H9 (cell line): ENCODE results near the gene PDE2A. TPM values are rescaled to one million over a fixed set of nuclear protein-coding genes. Genes with fewer than 3 reads are reported as not detected.

Experiments used
- DNase-seq: peaks from one replicate; pipeline ENCODE4 v3.0.0-alpha.2; 2017
- H2AFZ ChIP-seq: one replicate; pipeline ENCODE4 v1.6.1; 2013; ENCODE audit warnings: mild to moderate bottlenecking, low read length, control low read depth, moderate library complexity
- H2AK5ac ChIP-seq: 2 replicates; pipeline ENCODE4 v1.6.1; 2013; ENCODE audit warnings: low read length, control low read depth, mixed read lengths; ENCODE audit not compliant: insufficient read length
- H2BK120ac ChIP-seq: one replicate; pipeline ENCODE4 v1.6.1; 2013; ENCODE audit warnings: low read depth, mild to moderate bottlenecking, low read length, control low read depth, inconsistent platforms; ENCODE audit not compliant: poor library complexity, severe bottlenecking
- H2BK12ac ChIP-seq: 2 replicates; pipeline ENCODE4 v1.6.1; 2013; ENCODE audit warnings: low read length, control low read depth, mixed read lengths, low read depth; ENCODE audit not compliant: insufficient read length
- H2BK15ac ChIP-seq: 2 replicates; pipeline ENCODE4 v1.6.1; 2013; ENCODE audit warnings: low read depth, low read length, control low read depth
- H2BK20ac ChIP-seq: one replicate; pipeline ENCODE4 v1.6.1; 2013; ENCODE audit warnings: low read depth, mild to moderate bottlenecking, low read length, control low read depth, inconsistent platforms; ENCODE audit not compliant: poor library complexity, severe bottlenecking
- H2BK5ac ChIP-seq: 2 replicates; pipeline ENCODE4 v1.6.1; 2013; ENCODE audit warnings: low read length, control low read depth, mixed read lengths; ENCODE audit not compliant: insufficient read length
- H3K14ac ChIP-seq: 2 replicates; pipeline ENCODE4 v1.6.1; 2013; ENCODE audit warnings: low read length, control low read depth; ENCODE audit not compliant: insufficient read depth
- H3K18ac ChIP-seq: 2 replicates; pipeline ENCODE4 v1.6.1; 2013; ENCODE audit warnings: low read depth, mild to moderate bottlenecking, mixed read lengths, low read length, control low read depth; ENCODE audit not compliant: insufficient read length
- H3K23ac ChIP-seq: 2 replicates; pipeline ENCODE4 v1.6.1; 2013; ENCODE audit warnings: low read length, control low read depth, mixed read lengths, low read depth; ENCODE audit not compliant: insufficient read length
- H3K23me2 ChIP-seq: 2 replicates; pipeline ENCODE4 v1.6.1; 2013; ENCODE audit warnings: low read depth, mild to moderate bottlenecking, mixed read lengths, low read length, control low read depth; ENCODE audit not compliant: insufficient read length, poor library complexity, severe bottlenecking
- H3K27ac ChIP-seq: 2 replicates; pipeline ENCODE4 v1.5.1; 2013; ENCODE audit warnings: low read length, control low read depth, mixed read lengths, low read depth; ENCODE audit not compliant: insufficient read length
- H3K27me3 ChIP-seq: 2 replicates; pipeline ENCODE4 v1.6.1; 2013; ENCODE audit warnings: low read length, control low read depth, inconsistent platforms; ENCODE audit not compliant: insufficient read depth
- H3K4ac ChIP-seq: 2 replicates; pipeline ENCODE4 v1.6.1; 2013; ENCODE audit warnings: low read depth, mild to moderate bottlenecking, control low read depth, inconsistent platforms, low read length, moderate library complexity
- H3K4me1 ChIP-seq: 2 replicates; pipeline ENCODE4 v1.6.1; 2013; ENCODE audit warnings: low read length, control low read depth, inconsistent platforms; ENCODE audit not compliant: insufficient read depth
- H3K4me2 ChIP-seq: 2 replicates; pipeline ENCODE4 v1.6.1; 2013; ENCODE audit warnings: low read length, control low read depth, mixed read lengths; ENCODE audit not compliant: insufficient read length, insufficient read depth
- H3K56ac ChIP-seq: 2 replicates; pipeline ENCODE4 v1.6.1; 2013; ENCODE audit warnings: low read depth, mild to moderate bottlenecking, mixed read lengths, low read length, control low read depth; ENCODE audit not compliant: insufficient read length
- H3K79me1 ChIP-seq: 2 replicates; pipeline ENCODE4 v1.6.1; 2013; ENCODE audit warnings: low read depth, mild to moderate bottlenecking, moderate library complexity, low read length, control low read depth, inconsistent platforms; ENCODE audit not compliant: insufficient read depth, poor library complexity, severe bottlenecking
- H3K79me2 ChIP-seq: 2 replicates; pipeline ENCODE4 v1.6.1; 2013; ENCODE audit warnings: low read length, control low read depth, inconsistent platforms; ENCODE audit not compliant: insufficient read depth
- H3K9ac ChIP-seq: 2 replicates; pipeline ENCODE4 v1.6.1; 2013; ENCODE audit warnings: low read length, control low read depth, mixed read lengths; ENCODE audit not compliant: insufficient read length; ENCODE audit errors: extremely low read depth
- H3K9me3 ChIP-seq: one replicate; pipeline ENCODE4 v1.6.1; 2013; ENCODE audit warnings: low read depth, low read length, inconsistent platforms; ENCODE audit not compliant: control insufficient read depth
- H3T11ph ChIP-seq: one replicate; pipeline ENCODE4 v1.6.1; 2013; ENCODE audit warnings: mild to moderate bottlenecking, low read length, control low read depth, inconsistent platforms
- H4K20me1 ChIP-seq: one replicate; pipeline ENCODE4 v1.6.1; 2013; ENCODE audit not compliant: control insufficient read depth, insufficient read length, insufficient read depth
- H4K5ac ChIP-seq: 2 replicates; pipeline ENCODE4 v1.6.1; 2013; ENCODE audit warnings: low read depth, mild to moderate bottlenecking, mixed read lengths, low read length, control low read depth; ENCODE audit not compliant: insufficient read length
- H4K8ac ChIP-seq: replicated peaks from 2 replicates; pipeline ENCODE4 v1.6.1; 2013; ENCODE audit warnings: low read length, control low read depth, mixed read lengths, low read depth; ENCODE audit not compliant: insufficient read length
- H4K91ac ChIP-seq: 2 replicates; pipeline ENCODE4 v1.6.1; 2013; ENCODE audit warnings: low read depth, mild to moderate bottlenecking, moderate library complexity, mixed read lengths, low read length, control low read depth; ENCODE audit not compliant: insufficient read length
- H3K27ac Mint-ChIP-seq, 3 experiments: 2 replicates in 2 of 3; 3 replicates in 1 of 3; pipeline ENCODE4 v1.8.0; 2020 to 2021; ENCODE audit warnings: mixed read lengths in 3 of 3, mild to moderate bottlenecking in 1 of 3, moderate library complexity in 1 of 3
- H3K27me3 Mint-ChIP-seq: 2 replicates; pipeline ENCODE4 v1.8.0; 2021; ENCODE audit warnings: low read depth, mild to moderate bottlenecking, moderate library complexity, mixed read lengths
- H3K36me3 Mint-ChIP-seq, 3 experiments: 2 replicates in 2 of 3; 3 replicates in 1 of 3; pipeline ENCODE4 v1.8.0; 2020 to 2021; ENCODE audit warnings: low read depth in 3 of 3, mixed read lengths in 3 of 3; ENCODE audit not compliant: insufficient read depth in 1 of 3
- H3K4me1 Mint-ChIP-seq, 2 experiments: 2 replicates each; pipeline ENCODE4 v1.8.0; 2020; ENCODE audit warnings: mixed read lengths in 2 of 2
- H3K4me3 Mint-ChIP-seq, 2 experiments: 2 replicates in 1 of 2; 3 replicates in 1 of 2; pipeline ENCODE4 v1.8.0; 2020 to 2021; ENCODE audit warnings: mild to moderate bottlenecking in 2 of 2, mixed read lengths in 2 of 2, moderate library complexity in 1 of 2
- H3K9me3 Mint-ChIP-seq, 2 experiments: 2 replicates in 1 of 2; 3 replicates in 1 of 2; pipeline ENCODE4 v1.8.0; 2020; ENCODE audit warnings: mild to moderate bottlenecking in 2 of 2, mixed read lengths in 2 of 2, moderate library complexity in 1 of 2
- WGBS: extraction: QIAGEN DNeasy Blood & Tissue Kit; methylation state at CpG from one replicate; pipeline ENCODE4 v1.1.7; 2013; ENCODE audit warnings: missing lambda C conversion rate, low lambda C conversion rate, mixed read lengths; ENCODE audit not compliant: insufficient read length; ENCODE audit errors: extremely low coverage; 5-methylcytosine and 5-hydroxymethylcytosine counted together
- total RNA-seq: library from RNA; stranded (reverse); gene quantifications from 2 replicates; pipeline ENCODE4 v1.2.1, GENCODE V29; 2021
- TF ChIP-seq, protein P1 (sequence below): fragments of 200-600 bp; sonication (generic); conservative IDR thresholded peaks from 3 replicates; pipeline ENCODE4 v1.8.0; 2021; ENCODE audit warnings: antibody characterized with exemption, mild to moderate bottlenecking

Gene PDE2A
- total RNA-seq, 1 experiment from 2014 or later: 3.4 TPM

DNA sequence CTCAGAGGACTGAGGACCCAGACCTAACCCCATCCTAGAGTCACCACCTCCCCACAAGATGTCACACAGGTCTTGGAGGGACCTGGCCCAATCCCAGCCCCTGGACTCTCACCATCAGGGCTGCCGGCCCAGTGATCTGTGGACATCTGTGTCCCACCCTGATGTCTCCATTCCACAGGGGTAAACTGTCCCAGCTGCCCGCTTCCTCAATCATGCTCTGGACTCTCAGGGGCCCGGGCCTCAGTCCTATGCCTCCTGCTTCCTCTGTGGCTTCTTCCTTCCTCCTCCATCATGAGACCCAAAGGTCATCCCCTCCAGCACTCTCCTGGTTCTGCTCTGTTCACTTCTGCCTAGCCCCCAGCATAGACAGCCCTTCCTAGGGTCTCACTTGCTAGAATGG, 45.8 kb upstream of the PDE2A start:
- H3K4me1 Mint-ChIP-seq: peaks cover 9 to 15% of the 10 kb centered on the region in 2 experiments
- no peak overlapping the region for H3K4me3 Mint-ChIP-seq
- Histone ChIP-seq H3K56ac (no peak overlapping the region), H2BK20ac (no peak overlapping the region), H3K14ac (no peak overlapping the region), H4K20me1 (no peaks in the 10 kb centered on the region), H2BK120ac (no peak overlapping the region), H3K18ac (no peak overlapping the region), H4K5ac (no peak overlapping the region), H3K27me3 (no peaks in the 10 kb centered on the region), H2BK15ac (no peak overlapping the region), H3K4ac (no peak overlapping the region), H3T11ph (no peak overlapping the region), H3K4me1 (no peaks in the 10 kb centered on the region), H3K9ac (no peak overlapping the region), H4K91ac (no peak overlapping the region), H3K79me1 (peaks cover 8% of the 10 kb centered on the region), H3K23me2 (no peaks in the 10 kb centered on the region), H3K27ac (no peak overlapping the region), H2AK5ac (no peak overlapping the region), H4K8ac (no peak overlapping the region), H3K4me2 (no peak overlapping the region), H2AFZ (no peak overlapping the region), H2BK12ac (no peak overlapping the region), H3K9me3 (no peaks in the 10 kb centered on the region), H3K79me2 (peaks cover 9% of the 10 kb centered on the region; the same call in 1 of the 2 replicates), H3K23ac (no peak overlapping the region), H2BK5ac (no peak overlapping the region)
- H3K36me3 Mint-ChIP-seq: peaks cover 6 to 19% (median 10%) of the 10 kb centered on the region in 3 experiments; a peak in 4 of 7 replicates
- peak overlapping the region in 2 of 3 experiments; percentile 8 to 72; a peak in 3 of 7 replicates for H3K27ac Mint-ChIP-seq
- no peak for DNase-seq
- H3K27me3 Mint-ChIP-seq: no peaks in the 10 kb centered on the region
- no CpG with 5 or more reads among the region's 3 CpGs for WGBS
- no peaks in the 10 kb centered on the region for H3K9me3 Mint-ChIP-seq
- TF ChIP-seq, protein P1, sequence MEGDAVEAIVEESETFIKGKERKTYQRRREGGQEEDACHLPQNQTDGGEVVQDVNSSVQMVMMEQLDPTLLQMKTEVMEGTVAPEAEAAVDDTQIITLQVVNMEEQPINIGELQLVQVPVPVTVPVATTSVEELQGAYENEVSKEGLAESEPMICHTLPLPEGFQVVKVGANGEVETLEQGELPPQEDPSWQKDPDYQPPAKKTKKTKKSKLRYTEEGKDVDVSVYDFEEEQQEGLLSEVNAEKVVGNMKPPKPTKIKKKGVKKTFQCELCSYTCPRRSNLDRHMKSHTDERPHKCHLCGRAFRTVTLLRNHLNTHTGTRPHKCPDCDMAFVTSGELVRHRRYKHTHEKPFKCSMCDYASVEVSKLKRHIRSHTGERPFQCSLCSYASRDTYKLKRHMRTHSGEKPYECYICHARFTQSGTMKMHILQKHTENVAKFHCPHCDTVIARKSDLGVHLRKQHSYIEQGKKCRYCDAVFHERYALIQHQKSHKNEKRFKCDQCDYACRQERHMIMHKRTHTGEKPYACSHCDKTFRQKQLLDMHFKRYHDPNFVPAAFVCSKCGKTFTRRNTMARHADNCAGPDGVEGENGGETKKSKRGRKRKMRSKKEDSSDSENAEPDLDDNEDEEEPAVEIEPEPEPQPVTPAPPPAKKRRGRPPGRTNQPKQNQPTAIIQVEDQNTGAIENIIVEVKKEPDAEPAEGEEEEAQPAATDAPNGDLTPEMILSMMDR: no peak
